SKM-1 treated with dmso at 0.1 percent for 144 hours (cell line): Measurements from ENCODE around the gene SLC35A5.

Experiments used
- DNase-seq: peaks from one replicate; lab custom pipeline; 2025; ENCODE audit not compliant: unreplicated experiment; lab: John Stamatoyannopoulos, UW

Gene SLC35A5

GRCh38 chr3:112572701-112573100, 10.9 kb downstream of the SLC35A5 start:
- DNase-seq = no peak

GRCh38 chr3:112579232-112579631, 17.4 kb downstream of the SLC35A5 start:
- DNase-seq = peak; percentile 84

GRCh38 chr3:112579697-112580096, 17.9 kb downstream of the SLC35A5 start:
- DNase-seq = no peak

GRCh38 chr3:112582244-112582874, 20.5 kb downstream of the SLC35A5 start:
- peak; percentile 37 for DNase-seq

- DNase-seq = no peak
These were observed 21.3 kb downstream of the SLC35A5 start for GRCh38 chr3:112583105-112583504.

- DNase-seq = no peak
These were observed 23.9 kb downstream of the SLC35A5 start for GRCh38 chr3:112585782-112586181.

GRCh38 chr3:112587336-112587735, 25.5 kb downstream of the SLC35A5 start:
- DNase-seq = no peak

GRCh38 chr3:112593258-112593657, 31.4 kb downstream of the SLC35A5 start:
- DNase-seq = no peak

GRCh38 chr3:112594856-112595255, 33.0 kb downstream of the SLC35A5 start:
- DNase-seq = no peak

GRCh38 chr3:112597945-112598344, 36.1 kb downstream of the SLC35A5 start:
- DNase-seq = no peak

GRCh38 chr3:112598731-112599130, 36.9 kb downstream of the SLC35A5 start:
- DNase-seq = no peak

GRCh38 chr3:112602217-112602838, 40.5 kb downstream of the SLC35A5 start:
- no peak for DNase-seq

GRCh38 chr3:112604536-112604935, 42.7 kb downstream of the SLC35A5 start:
- no peak for DNase-seq

- no peak for DNase-seq
These were observed 43.4 kb downstream of the SLC35A5 start for GRCh38 chr3:112605285-112605684.

GRCh38 chr3:112606098-112606497, 44.3 kb downstream of the SLC35A5 start:
- DNase-seq = no peak

- no peak for DNase-seq
These were observed 46.0 kb downstream of the SLC35A5 start for GRCh38 chr3:112607863-112608262.

GRCh38 chr3:112610121-112610520, 48.3 kb downstream of the SLC35A5 start:
- DNase-seq = no peak

- DNase-seq = no peak
These were observed 50.1 kb downstream of the SLC35A5 start for GRCh38 chr3:112611752-112612515.

- no peak for DNase-seq
These were observed 54.3 kb downstream of the SLC35A5 start for GRCh38 chr3:112615989-112616731.

GRCh38 chr3:112617285-112617684, 55.4 kb downstream of the SLC35A5 start:
- DNase-seq = no peak

- DNase-seq = no peak
These were observed 57.5 kb downstream of the SLC35A5 start for GRCh38 chr3:112619295-112619694.
